Keratinocyte (primary cell): ENCODE results near the gene ALLC. TPM values are rescaled to one million over a fixed set of nuclear protein-coding genes. Genes with fewer than 3 reads are reported as not detected.

Experiments used
- DNase-seq: peaks from one replicate; pipeline ENCODE4 v3.0.0-alpha.2; 2011; ENCODE audit warnings: low read depth, missing footprints, low spot score
- FAIRE-seq: peaks from 2 replicates; lab custom pipeline; 2011; peaks lifted over from hg19 to GRCh38; lab: Jason Lieb, UNC
- H2AFZ ChIP-seq: 2 replicates; pipeline ENCODE4 v1.6.0; 2012; ENCODE audit warnings: low read length, control low read depth, inconsistent platforms; ENCODE audit not compliant: control insufficient read depth
- H3K27ac ChIP-seq: 2 replicates; pipeline ENCODE4 v1.5.1; 2011; ENCODE audit warnings: low read length; ENCODE audit not compliant: control insufficient read depth, insufficient read depth
- H3K27me3 ChIP-seq: 3 replicates; pipeline ENCODE4 v1.6.0; 2011; ENCODE audit warnings: low read length; ENCODE audit not compliant: control insufficient read depth, insufficient read depth; ENCODE audit errors: extremely low read depth
- H3K36me3 ChIP-seq, 2 experiments: 2 replicates in 1 of 2; 3 replicates in 1 of 2; pipeline ENCODE4 v1.5.1; 2011; ENCODE audit warnings: low read length in 2 of 2, mild to moderate bottlenecking in 1 of 2; ENCODE audit not compliant: control insufficient read depth in 2 of 2, insufficient read depth in 2 of 2; ENCODE audit errors: extremely low read depth in 1 of 2
- H3K4me1 ChIP-seq: 3 replicates; pipeline ENCODE4 v1.5.1; 2011; ENCODE audit warnings: low read length; ENCODE audit not compliant: control insufficient read depth, insufficient read depth; ENCODE audit errors: extremely low read depth
- H3K4me2 ChIP-seq: 3 replicates; pipeline ENCODE4 v1.6.0; 2011; ENCODE audit warnings: low read depth, low read length; ENCODE audit not compliant: control insufficient read depth, insufficient read depth; ENCODE audit errors: extremely low read depth
- H3K4me3 ChIP-seq, 3 experiments: fragments of 200-600 bp in 1 of 3; sonication (generic) in 1 of 3; 2 replicates in 2 of 3; 3 replicates in 1 of 3; pipeline ENCODE4 v1.5.1; 2011 to 2016; ENCODE audit warnings: low read length in 3 of 3, mild to moderate bottlenecking in 3 of 3, control low read depth in 2 of 3, inconsistent platforms in 1 of 3, low read depth in 1 of 3, mixed read lengths in 1 of 3, mixed run types in 1 of 3, moderate library complexity in 1 of 3; ENCODE audit not compliant: control insufficient read depth in 2 of 3, insufficient read depth in 2 of 3; ENCODE audit errors: extremely low read depth in 1 of 3
- H3K79me2 ChIP-seq: 2 replicates; pipeline ENCODE4 v1.6.0; 2012; ENCODE audit warnings: low read length; ENCODE audit not compliant: control insufficient read depth, insufficient read depth
- H3K9ac ChIP-seq: 3 replicates; pipeline ENCODE4 v1.6.0; 2011; ENCODE audit warnings: low read length; ENCODE audit not compliant: control insufficient read depth, insufficient read depth; ENCODE audit errors: extremely low read depth
- H3K9me1 ChIP-seq: 3 replicates; pipeline ENCODE4 v1.6.0; 2011; ENCODE audit warnings: low read length; ENCODE audit not compliant: control insufficient read depth, insufficient read depth; ENCODE audit errors: extremely low read depth
- H3K9me3 ChIP-seq: 2 replicates; pipeline ENCODE4 v1.5.1; 2012; ENCODE audit warnings: low read depth, low read length; ENCODE audit not compliant: control insufficient read depth
- H4K20me1 ChIP-seq: 3 replicates; pipeline ENCODE4 v1.6.0; 2011; ENCODE audit warnings: low read length; ENCODE audit not compliant: control insufficient read depth, insufficient read depth; ENCODE audit errors: extremely low read depth
- CTCF ChIP-seq, 3 experiments: IDR thresholded peaks in 1 of 3; conservative IDR thresholded peaks in 1 of 3; optimal IDR thresholded peaks in 1 of 3; 2 replicates in 2 of 3; 3 replicates in 1 of 3; pipeline versions ENCODE3 to v1.5.1; 2011; ENCODE audit warnings: low read length in 3 of 3, mild to moderate bottlenecking in 3 of 3, moderate library complexity in 2 of 3, control low read depth in 1 of 3, inconsistent platforms in 1 of 3; ENCODE audit not compliant: insufficient read depth in 2 of 3; ENCODE audit errors: extremely low read depth in 1 of 3
- EZH2 ChIP-seq: IDR thresholded peaks from one replicate; pipeline ENCODE4 v1.6.1; 2012; ENCODE audit warnings: inconsistent platforms, mild to moderate bottlenecking, low read length, moderate library complexity
- dilution Hi-C: fragments of 300-500 bp; cut with MboI; formaldehyde crosslinking; loops from one replicate; pipeline ENCODE4 v1.7.0; 2020; ENCODE audit warnings: low sequenced_read_pairs; ENCODE audit not compliant: extremely low pct_ligation_motif_present
- polyA plus RNA-seq, 5 experiments: library from polyadenylated mRNA; depleted of rRNA in 3 of 5; stranded (reverse) in 3 of 5; stranded (forward) in 1 of 5; unstranded in 1 of 5; fragments of >200 nt; gene quantifications; 1 replicate in 1 of 5; 2 replicates in 3 of 5; 3 replicates in 1 of 5; pipeline versions ENCODE4 v1.2.1 to v1.2.3, GENCODE V29; 2011 to 2012; ENCODE audit warnings: missing spikeins in 2 of 5, low read depth in 1 of 5, low replicate concordance in 1 of 5

The ALLC gene
- polyA plus RNA-seq, 1 donor (not counting 4 experiments of a cell fraction or from before 2014, with no cell fraction given), result not detected

DNA sequence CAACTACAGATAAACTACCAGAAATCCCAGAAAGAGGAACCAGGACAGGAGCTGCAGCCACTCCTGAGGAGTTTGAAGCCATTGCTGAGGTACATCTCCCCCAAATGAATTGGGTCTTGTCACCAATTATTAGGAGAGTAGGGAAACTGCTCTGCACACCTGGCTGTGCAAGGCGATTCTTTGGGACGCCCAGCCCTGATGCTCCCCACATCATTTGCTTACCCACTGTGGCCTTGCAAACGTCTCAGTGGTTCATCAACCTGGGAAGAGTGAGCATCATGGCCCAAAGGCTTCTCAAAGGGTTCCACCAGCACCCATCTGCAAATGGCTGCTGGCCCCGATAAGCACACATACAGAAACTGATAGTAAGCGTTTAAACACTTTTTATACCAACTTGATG is 23.6 kb downstream of the ALLC start:
- no peaks in the 10 kb centered on the region for H4K20me1 ChIP-seq
- dilution Hi-C loops, result no loop called here
- no peaks in the 10 kb centered on the region for H3K36me3 ChIP-seq
- TF ChIP-seq CTCF (optimal IDR thresholded peaks at IDR 0.05 in 1 of 3, IDR thresholded peaks at IDR 0.05 in 1 of 3, conservative IDR thresholded peaks at IDR 0.05 in 1 of 3; ENCODE audit: extremely low read depth in 1 of 3, insufficient read depth in 2 of 3, low read length in 3 of 3) (no peak), EZH2 (no peak)
- H3K4me3 ChIP-seq, result no peak overlapping the region
- no peak overlapping the region for H2AFZ ChIP-seq
- DNase-seq (no peak), FAIRE-seq (no peak)
- H3K9me3 ChIP-seq, result no peaks in the 10 kb centered on the region
- H3K27ac ChIP-seq, result no peak overlapping the region
- no peak overlapping the region for H3K4me2 ChIP-seq
- no peak overlapping the region for H3K9ac ChIP-seq
- no peaks in the 10 kb centered on the region for H3K27me3 ChIP-seq
- no peaks in the 10 kb centered on the region for H3K79me2 ChIP-seq
- no peaks in the 10 kb centered on the region for H3K9me1 ChIP-seq
- H3K4me1 ChIP-seq, result no peaks in the 10 kb centered on the region

DNA sequence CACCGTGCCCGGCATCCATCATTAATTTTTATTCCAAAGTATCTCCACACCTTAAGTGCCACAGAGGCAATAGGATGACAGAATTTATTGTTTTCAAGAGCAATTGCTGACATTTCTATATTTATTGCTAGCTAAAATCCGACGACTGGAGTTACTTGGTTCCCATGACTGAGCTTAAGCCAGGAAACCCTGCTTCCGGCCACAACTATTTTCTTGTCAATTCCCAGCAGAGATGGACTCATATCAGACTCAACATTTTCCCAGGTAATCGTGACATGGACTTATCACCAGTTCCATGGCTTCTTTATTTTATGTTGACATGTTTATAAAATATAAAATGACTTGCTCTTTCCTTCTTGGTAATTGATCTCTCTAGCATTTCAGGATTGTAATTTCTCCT is 24.8 kb downstream of the ALLC start:
- H3K4me3 ChIP-seq, result no peak overlapping the region
- FAIRE-seq, result no peak
- H3K27me3 ChIP-seq, result no peaks in the 10 kb centered on the region
- H3K27ac ChIP-seq, result no peak overlapping the region
- no peak overlapping the region for H3K4me2 ChIP-seq
- H3K9ac ChIP-seq, result no peak overlapping the region
- H3K79me2 ChIP-seq, result no peaks in the 10 kb centered on the region
- dilution Hi-C loops, result no loop called here
- no peak overlapping the region for H2AFZ ChIP-seq
- no peak for DNase-seq
- no peaks in the 10 kb centered on the region for H3K9me3 ChIP-seq
- no peaks in the 10 kb centered on the region for H4K20me1 ChIP-seq
- no peaks in the 10 kb centered on the region for H3K9me1 ChIP-seq
- H3K36me3 ChIP-seq, result no peaks in the 10 kb centered on the region
- H3K4me1 ChIP-seq, result no peaks in the 10 kb centered on the region
- TF ChIP-seq EZH2, result no peak
- TF ChIP-seq CTCF (optimal IDR thresholded peaks at IDR 0.05 in 1 of 3, IDR thresholded peaks at IDR 0.05 in 1 of 3, conservative IDR thresholded peaks at IDR 0.05 in 1 of 3; ENCODE audit: extremely low read depth in 1 of 3, insufficient read depth in 2 of 3, low read length in 3 of 3), result no peak
